SU-DHL-6 (cell line): Measurements from ENCODE around the gene PMS2.

Experiments used
- CTCF ChIP-seq: fragments of 200-600 bp; sonication (generic); IDR thresholded peaks from one replicate; pipeline ENCODE4 v1.5.1; 2017; ENCODE audit warnings: antibody characterized with exemption, mild to moderate bottlenecking, low read length, moderate library complexity; ENCODE audit not compliant: insufficient read depth, poor library complexity, severe bottlenecking
- EZH2phosphoT487 ChIP-seq: fragments of 200-600 bp; sonication (generic), shearing (Covaris generic); conservative IDR thresholded peaks from 2 replicates; pipeline ENCODE4 v1.6.1; 2018; ENCODE audit warnings: mild to moderate bottlenecking, antibody characterized with exemption, low read length, moderate library complexity, mixed read lengths

GRCh38 chr7:5997210-5997808 is 11.5 kb downstream of the PMS2 start:
- peak; percentile 80 for TF ChIP-seq CTCF
- TF ChIP-seq EZH2phosphoT487, result no peak
